HCT116 (cell line): ENCODE measurements around the gene FAM228B. TPM values are rescaled to one million over a fixed set of nuclear protein-coding genes. Genes with fewer than 3 reads are reported as not detected.

ENCODE experiments used
- ATAC-seq: fragments of 200-7000 bp; cut with Tn5 transposase; 2 replicates; pipeline ENCODE4 v1.9.1; 2020; ENCODE audit warnings: mild to moderate bottlenecking, moderate library complexity
- BruUV-seq: library from RNA; stranded (reverse); fragments of 400-500 nt; replicated peaks from 2 replicates; lab custom pipeline; 2021; lab: Mats Ljungman, UMichigan
- CTCF ChIA-PET: fragments of 300-600 bp; sonication (Branson Sonifier 250); formaldehyde crosslinking; loops from one replicate; lab custom pipeline; 2021; ENCODE audit warnings: antibody characterized with exemption; lab: Charles Lee
- POLR2A ChIA-PET: fragments of 300-600, 350-600 bp; sonication (Branson Sonifier 250); formaldehyde crosslinking; loops from one replicate; lab custom pipeline; 2021; ENCODE audit warnings: antibody characterized with exemption; lab: Charles Lee
- RAD21 ChIA-PET, 2 experiments: fragments of 300-600 bp; sonication (Branson Sonifier 250); formaldehyde crosslinking; loops; one replicate each; lab custom pipeline; 2023; ENCODE audit warnings: low total read pairs in 2 of 2; ENCODE audit not compliant: uncharacterized antibody in 2 of 2, unreplicated experiment in 2 of 2, low non-redundant PET in 1 of 2; lab: Charles Lee
- DNase-seq: peaks from one replicate; pipeline ENCODE4 v3.0.0-alpha.2; 2010; ENCODE audit warnings: low read depth, low spot score
- H2AFZ ChIP-seq: fragments of 200-600 bp; shearing (Covaris generic), sonication (generic); 2 replicates; pipeline ENCODE4 v1.6.1; 2017; ENCODE audit warnings: low read depth, mixed run types, mixed read lengths, antibody characterized with exemption, low read length; ENCODE audit not compliant: poor library complexity, severe bottlenecking
- H3K27ac ChIP-seq: 2 replicates; pipeline ENCODE4 v1.5.1; 2012; ENCODE audit warnings: low read depth, low read length
- H3K27me3 ChIP-seq: fragments of 200-600 bp; sonication (generic); 2 replicates; pipeline ENCODE4 v1.6.1; 2016; ENCODE audit warnings: mixed run types, low read length, mixed read lengths; ENCODE audit not compliant: insufficient read depth
- H3K36me3 ChIP-seq, 2 experiments: fragments of 200-500 bp in 1 of 2; fragments of 200-600 bp in 1 of 2; sonication (Bioruptor generic) in 1 of 2; sonication (generic) in 1 of 2; 2 replicates each; pipeline versions ENCODE4 v1.5.1 to v1.6.1; 2014 to 2016; ENCODE audit warnings: low read length in 2 of 2, inconsistent platforms in 1 of 2, mixed read lengths in 1 of 2, mixed run types in 1 of 2; ENCODE audit not compliant: insufficient read depth in 2 of 2, control insufficient read depth in 1 of 2
- H3K4me1 ChIP-seq, 2 experiments: fragments of 200-600 bp in 1 of 2; sonication (generic) in 1 of 2; 2 replicates each; pipeline versions ENCODE4 v1.5.1 to v1.6.1; 2012 to 2017; ENCODE audit warnings: low read length in 2 of 2, inconsistent platforms in 1 of 2, mild to moderate bottlenecking in 1 of 2, mixed read lengths in 1 of 2, mixed run types in 1 of 2, moderate library complexity in 1 of 2; ENCODE audit not compliant: insufficient read depth in 2 of 2, control insufficient read depth in 1 of 2
- H3K4me2 ChIP-seq: fragments of 200-600 bp; sonication (generic); 2 replicates; pipeline ENCODE4 v1.6.1; 2017; ENCODE audit warnings: mixed run types, low read length, mixed read lengths
- H3K4me3 ChIP-seq, 2 experiments: fragments of 200-600 bp in 1 of 2; sonication (generic) in 1 of 2; replicated peaks in 1 of 2; 2 replicates each; pipeline ENCODE4 v1.5.1; 2011 to 2016; ENCODE audit warnings: low read length in 2 of 2, control low read depth in 1 of 2, low read depth in 1 of 2, mild to moderate bottlenecking in 1 of 2, mixed read lengths in 1 of 2, mixed run types in 1 of 2
- H3K79me2 ChIP-seq: fragments of 200-600 bp; sonication (generic); 2 replicates; pipeline ENCODE4 v1.6.1; 2017; ENCODE audit warnings: mild to moderate bottlenecking, mixed run types, low read length, moderate library complexity, mixed read lengths; ENCODE audit not compliant: insufficient read depth
- H3K9ac ChIP-seq: fragments of 200-600 bp; sonication (generic); 2 replicates; pipeline ENCODE4 v1.6.1; 2016; ENCODE audit warnings: low read length, mixed read lengths
- H3K9me2 ChIP-seq: fragments of 200-600 bp; sonication (generic), shearing (Covaris generic); 2 replicates; pipeline ENCODE4 v1.6.1; 2017; ENCODE audit warnings: mixed run types, mild to moderate bottlenecking, moderate library complexity; ENCODE audit not compliant: insufficient read depth
- H3K9me3 ChIP-seq, 2 experiments: fragments of 200-500 bp in 1 of 2; fragments of 200-600 bp in 1 of 2; sonication (Bioruptor generic) in 1 of 2; sonication (generic) in 1 of 2; 2 replicates each; pipeline ENCODE4 v1.6.1; 2014 to 2017; ENCODE audit warnings: low read length in 2 of 2, mixed read lengths in 2 of 2, inconsistent platforms in 1 of 2, low read depth in 1 of 2, mild to moderate bottlenecking in 1 of 2, mixed run types in 1 of 2, moderate library complexity in 1 of 2; ENCODE audit not compliant: control insufficient read depth in 1 of 2, insufficient read depth in 1 of 2
- H4K20me1 ChIP-seq: fragments of 200-600 bp; sonication (generic), shearing (Covaris generic); 2 replicates; pipeline ENCODE4 v1.6.1; 2017; ENCODE audit warnings: mixed run types, mild to moderate bottlenecking, moderate library complexity; ENCODE audit not compliant: insufficient read depth
- CBX3 ChIP-seq: IDR thresholded peaks from 2 replicates; pipeline ENCODE4 v1.6.1; 2012; ENCODE audit warnings: low read depth
- CEBPB ChIP-seq: IDR thresholded peaks from 2 replicates; pipeline ENCODE4 v1.6.1; 2012; ENCODE audit warnings: low read depth
- CTCF ChIP-seq, 3 experiments: fragments of 200-600 bp in 1 of 3; sonication (generic) in 1 of 3; IDR thresholded peaks in 2 of 3; conservative IDR thresholded peaks in 1 of 3; 2 replicates each; pipeline ENCODE4 v1.5.1; 2012 to 2017; ENCODE audit warnings: low read depth in 2 of 3, low read length in 2 of 3, antibody characterized with exemption in 1 of 3, borderline replicate concordance in 1 of 3, control low read depth in 1 of 3, mild to moderate bottlenecking in 1 of 3, mixed read lengths in 1 of 3, mixed run types in 1 of 3, moderate library complexity in 1 of 3; ENCODE audit not compliant: insufficient read depth in 1 of 3
- ELF1 ChIP-seq: IDR thresholded peaks from 2 replicates; pipeline ENCODE4 v1.6.1; 2012; ENCODE audit warnings: low read depth, borderline replicate concordance
- EZH2 ChIP-seq: fragments of 200-600 bp; sonication (generic); IDR thresholded peaks from 2 replicates; pipeline ENCODE4 v1.6.1; 2017; ENCODE audit warnings: antibody characterized with exemption, mixed run types
- EZH2phosphoT487 ChIP-seq: fragments of 200-600 bp; IDR thresholded peaks from 2 replicates; pipeline ENCODE4 v1.6.1; 2018; ENCODE audit warnings: antibody characterized with exemption, borderline replicate concordance
- FOSL1 ChIP-seq: IDR thresholded peaks from 2 replicates; pipeline ENCODE4 v1.6.1; 2012; ENCODE audit warnings: low read depth
- JUND ChIP-seq: IDR thresholded peaks from 2 replicates; pipeline ENCODE4 v1.6.1; 2012
- MAX ChIP-seq: IDR thresholded peaks from 2 replicates; pipeline ENCODE4 v1.6.1; 2012
- POLR2A ChIP-seq: IDR thresholded peaks from 2 replicates; pipeline ENCODE4 v1.7.0; 2011; ENCODE audit warnings: borderline replicate concordance; ENCODE audit not compliant: insufficient read depth, insufficient read length; ENCODE audit errors: extremely low read depth
- TCF7L2 ChIP-seq: IDR thresholded peaks from 2 replicates; pipeline ENCODE4 v1.7.0; 2011; ENCODE audit warnings: borderline replicate concordance, inconsistent platforms; ENCODE audit not compliant: insufficient read depth, insufficient read length; ENCODE audit errors: extremely low read depth
- YY1 ChIP-seq: IDR thresholded peaks from 2 replicates; pipeline ENCODE4 v1.6.1; 2011; ENCODE audit warnings: low read length, low read depth, moderate library complexity, mild to moderate bottlenecking; ENCODE audit not compliant: insufficient replicate concordance; ENCODE audit errors: extremely low read depth
- ZBTB33 ChIP-seq: IDR thresholded peaks from 2 replicates; pipeline ENCODE4 v1.6.1; 2011; ENCODE audit warnings: mild to moderate bottlenecking, low read length, moderate library complexity; ENCODE audit not compliant: insufficient replicate concordance; ENCODE audit errors: extremely low read depth
- intact Hi-C: fragments of 100-400 bp; cut with micrococcal nuclease; formaldehyde crosslinking; loops from 2 replicates; pipeline ENCODE4 v1.10.0; 2022
- total RNA-seq: library from RNA; stranded (reverse); gene quantifications from one replicate; pipeline ENCODE4 v1.2.1, GENCODE V29; 2021; ENCODE audit not compliant: unreplicated experiment

The FAM228B gene
- total RNA-seq, 1 experiment from 2014 or later, result 5.6 TPM

GRCh38 chr2:24123922-24124580 is 782 bp downstream of the FAM228B start (continued):
- no peak for TF ChIP-seq MAX

- no peak overlapping the region for H3K9ac ChIP-seq
- BruUV-seq, result no TSS peak
- H3K36me3 ChIP-seq, result no peaks in the 10 kb centered on the region
- ATAC-seq, result no peak
- no peaks in the 10 kb centered on the region for H3K9me2 ChIP-seq
- no peak overlapping the region for H3K27ac ChIP-seq
- H2AFZ ChIP-seq, result no peak overlapping the region
- H3K79me2 ChIP-seq, result no peaks in the 10 kb centered on the region
- no peak overlapping the region for H3K4me2 ChIP-seq
- POLR2A ChIA-PET, result no interaction called here
- intact Hi-C loops, result no loop called here
- H3K9me3 ChIP-seq, result no peaks in the 10 kb centered on the region
- peaks cover 7 to 15% of the 10 kb centered on the region in 2 experiments; a peak in 3 of 4 replicates for H3K4me1 ChIP-seq
- CTCF ChIA-PET, result no interaction called here
- TF ChIP-seq CBX3, result no peak
- TF ChIP-seq EZH2phosphoT487, result no peak
- TF ChIP-seq CEBPB, result no peak
- no peak for TF ChIP-seq ZBTB33
- no peak for TF ChIP-seq EZH2
- no peak for TF ChIP-seq TCF7L2
- no peak for TF ChIP-seq YY1
- no peak for TF ChIP-seq POLR2A
- TF ChIP-seq FOSL1, result no peak
- no peak for TF ChIP-seq CTCF (IDR thresholded peaks at IDR 0.05 in 2 of 3, conservative IDR thresholded peaks at IDR 0.05 in 1 of 3; ENCODE audit: borderline replicate concordance in 1 of 3, insufficient read depth in 1 of 3, low read depth in 2 of 3, low read length in 2 of 3)
- no peak for TF ChIP-seq JUND
- no peak for TF ChIP-seq ELF1
- TF ChIP-seq, all 23 proteins: peak for 0
- H3K4me3 ChIP-seq, result no peak overlapping the region
- RAD21 ChIA-PET, result no interaction called here
- H4K20me1 ChIP-seq, result no peaks in the 10 kb centered on the region
- H3K27me3 ChIP-seq, result no peaks in the 10 kb centered on the region
- DNase-seq, result no peak
Measured at GRCh38 chr2:24125956-24126355, 2.7 kb downstream of the FAM228B start.
